ENCODE data around the gene CPE.
"Not testable (repeated sequence)": the region's sequence is repeated elsewhere in the genome, so short reads cannot be mapped to it uniquely, and the experiment has no call there.

The CPE gene

DNA sequence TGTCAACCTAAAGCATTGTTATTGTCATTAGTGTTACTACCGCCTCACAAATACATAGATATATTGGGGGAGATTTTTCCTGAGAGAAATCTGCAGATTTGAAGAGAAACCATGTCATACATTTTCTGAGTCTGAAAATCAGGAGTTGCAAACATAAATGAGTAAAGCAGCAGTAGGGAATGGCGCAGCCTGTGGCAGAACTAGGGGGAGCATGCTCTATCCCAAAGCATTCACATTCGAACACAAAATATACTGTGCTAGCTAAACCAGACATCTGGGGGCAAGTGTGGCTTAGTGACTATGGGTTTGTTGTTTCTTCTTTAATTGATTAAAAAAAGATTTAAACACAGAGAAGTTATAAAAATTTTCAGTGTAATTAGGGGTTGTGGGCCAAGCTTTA, 83.2 kb downstream of the CPE start:
- no peak for DNase-seq (ENCODE audit: low read depth)

DNA sequence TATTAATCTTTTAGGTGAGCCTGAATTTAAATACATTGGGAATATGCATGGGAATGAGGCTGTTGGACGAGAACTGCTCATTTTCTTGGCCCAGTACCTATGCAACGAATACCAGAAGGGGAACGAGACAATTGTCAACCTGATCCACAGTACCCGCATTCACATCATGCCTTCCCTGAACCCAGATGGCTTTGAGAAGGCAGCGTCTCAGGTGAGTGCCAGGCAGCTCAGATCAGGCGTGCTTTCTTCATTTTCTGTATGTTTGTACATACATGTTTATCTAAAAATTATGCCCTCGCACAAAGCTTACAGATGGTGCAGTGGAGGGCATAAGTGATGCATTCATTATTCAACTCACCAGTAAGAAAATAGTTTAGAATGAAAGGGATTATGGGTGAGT, 85.6 kb downstream of the CPE start:
- DNase-seq (ENCODE audit: low read depth) = no peak

DNA sequence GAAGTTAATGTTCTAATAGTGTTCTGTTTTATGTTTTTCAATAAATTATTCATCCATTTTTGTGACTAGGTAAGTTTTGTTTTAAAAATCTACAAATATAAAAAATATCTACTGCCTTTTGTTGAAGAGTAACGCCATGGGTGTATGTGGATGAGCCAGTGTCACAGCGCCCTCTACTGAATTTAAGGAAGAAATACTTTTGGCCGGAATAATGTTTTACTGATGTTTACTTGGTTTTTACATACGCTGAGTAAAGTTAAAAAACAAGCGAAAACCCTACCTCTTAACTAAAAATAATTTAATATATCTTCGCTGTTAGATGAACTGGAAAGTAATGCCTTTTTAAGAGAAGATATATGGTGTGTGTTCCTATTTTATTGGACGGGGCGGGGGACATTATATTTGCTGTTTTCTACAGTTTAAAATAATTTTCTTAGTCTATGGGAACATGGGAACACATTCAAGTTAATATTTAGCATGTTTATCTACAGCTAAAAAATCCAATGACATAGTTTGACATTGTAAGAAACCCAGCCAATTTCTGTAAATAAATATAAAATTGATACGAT, 86.1 kb downstream of the CPE start:
- no peak for DNase-seq (ENCODE audit: low read depth)

DNA sequence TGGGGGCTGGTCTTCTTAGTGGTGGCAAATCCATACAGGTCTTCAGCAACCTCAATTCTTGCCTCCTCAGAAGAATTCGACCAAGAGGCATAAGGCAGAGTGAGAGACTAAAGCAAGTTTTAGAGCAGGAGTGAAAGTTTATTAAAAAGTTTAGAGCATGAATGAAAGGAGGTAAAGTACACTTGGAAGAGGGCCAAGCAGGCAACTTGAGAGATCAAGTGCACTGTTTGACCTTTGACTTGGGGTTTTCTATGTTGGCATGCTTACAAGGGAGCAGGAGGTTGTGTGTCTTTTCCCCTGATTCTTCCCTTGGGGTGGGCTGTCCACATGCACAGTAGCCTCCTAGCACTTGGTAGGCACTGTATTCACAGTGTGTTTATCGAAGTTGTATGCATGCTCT, 91.2 kb downstream of the CPE start:
- DNase-seq (ENCODE audit: low read depth) = no peak

DNA sequence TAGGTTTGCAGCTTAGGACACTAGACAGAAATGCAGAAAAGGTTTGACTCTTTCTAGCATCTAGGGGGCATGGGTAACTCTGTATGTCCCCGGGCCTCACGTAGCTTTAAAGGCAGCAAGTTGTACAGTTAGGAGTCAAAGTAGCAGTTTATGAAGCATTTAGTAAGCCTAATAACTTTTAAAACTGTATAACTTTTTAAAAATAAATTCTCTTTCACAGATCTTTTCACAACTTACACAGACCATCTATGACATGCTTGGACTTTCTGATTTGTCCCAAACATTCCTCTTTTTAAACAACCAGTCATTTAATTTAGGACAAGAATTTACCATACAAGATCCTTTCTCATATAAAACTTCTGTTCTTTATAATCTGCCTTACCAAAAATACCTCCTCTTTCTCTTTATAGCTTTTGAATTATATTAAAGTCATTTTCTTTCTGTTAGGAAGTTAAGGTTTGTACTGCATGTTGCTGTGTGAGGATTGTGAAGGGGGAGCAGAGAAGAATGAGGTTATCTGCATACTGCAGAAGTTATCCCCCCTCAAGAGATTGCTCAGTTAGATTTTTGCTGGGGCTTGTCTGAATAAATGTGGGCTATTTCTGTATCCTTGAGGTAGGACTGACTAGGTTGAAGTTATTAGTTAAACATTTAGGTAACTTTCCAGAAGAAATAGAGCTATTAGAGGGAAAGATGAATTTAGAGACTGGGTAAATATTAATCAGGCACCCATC, 94.3 kb downstream of the CPE start:
- no peak for DNase-seq (ENCODE audit: low read depth)

DNA sequence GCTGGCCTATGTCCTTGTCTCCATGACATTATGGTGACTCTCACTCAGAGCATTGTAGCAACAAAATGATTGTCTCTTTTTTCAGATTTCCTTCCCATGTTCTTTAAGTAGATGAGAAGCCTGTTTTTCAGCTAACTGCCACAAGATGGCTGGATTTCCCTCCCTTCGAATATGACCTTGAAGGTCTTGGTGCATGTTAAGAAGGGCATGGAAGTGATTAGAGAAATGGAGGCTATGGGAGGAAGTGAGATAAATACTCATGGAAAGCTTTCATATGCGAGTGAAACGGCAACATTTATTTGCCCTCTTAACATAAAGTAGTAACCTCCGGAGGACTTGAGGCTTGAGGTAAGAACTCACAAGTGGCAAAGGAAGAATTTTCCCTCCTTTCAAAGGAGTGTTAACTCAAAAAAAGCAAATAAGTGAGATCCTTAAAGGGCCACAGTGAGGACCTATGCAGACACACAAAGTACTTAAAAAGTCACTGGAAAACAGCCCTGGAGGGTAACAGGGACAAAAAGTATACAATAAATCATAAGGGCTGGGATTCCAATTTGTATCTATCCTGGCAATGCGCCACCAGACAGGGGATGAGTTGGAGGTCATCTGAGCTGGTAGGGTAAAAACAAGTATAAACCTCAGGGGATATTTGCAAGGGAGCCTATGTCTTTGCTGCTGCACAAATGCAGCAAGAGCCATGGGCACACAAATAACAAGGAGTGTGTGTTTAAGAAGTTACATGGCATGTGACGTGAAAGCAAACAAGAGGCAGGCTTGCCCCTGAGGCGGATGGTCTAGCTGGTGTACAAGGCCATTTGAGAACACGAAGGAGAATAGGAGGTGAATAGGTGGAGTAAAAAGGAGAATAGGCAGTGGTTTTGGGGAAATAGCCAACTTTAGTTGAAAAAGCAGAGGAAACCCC, 96.2 kb downstream of the CPE start:
- no peak for DNase-seq (ENCODE audit: low read depth)

DNA sequence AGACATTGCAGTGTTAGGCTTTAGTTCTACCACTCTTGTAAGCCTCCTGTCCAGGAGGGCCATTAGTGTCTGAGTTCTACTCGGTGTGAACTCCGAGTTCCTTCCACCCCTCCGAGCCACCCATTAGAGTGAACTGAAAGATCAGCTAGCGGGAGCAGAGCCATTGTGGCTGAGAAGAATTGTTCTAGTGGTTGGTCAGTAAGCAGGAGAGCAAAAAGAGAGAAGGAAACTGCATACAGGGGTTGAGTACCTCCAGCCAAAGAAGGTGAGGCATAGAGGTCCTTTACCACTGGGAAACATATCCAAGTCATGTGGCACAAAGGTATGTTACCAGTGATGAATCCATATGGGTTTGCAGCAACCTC, 96.9 kb downstream of the CPE start:
- DNase-seq (ENCODE audit: low read depth) = no peak

DNA sequence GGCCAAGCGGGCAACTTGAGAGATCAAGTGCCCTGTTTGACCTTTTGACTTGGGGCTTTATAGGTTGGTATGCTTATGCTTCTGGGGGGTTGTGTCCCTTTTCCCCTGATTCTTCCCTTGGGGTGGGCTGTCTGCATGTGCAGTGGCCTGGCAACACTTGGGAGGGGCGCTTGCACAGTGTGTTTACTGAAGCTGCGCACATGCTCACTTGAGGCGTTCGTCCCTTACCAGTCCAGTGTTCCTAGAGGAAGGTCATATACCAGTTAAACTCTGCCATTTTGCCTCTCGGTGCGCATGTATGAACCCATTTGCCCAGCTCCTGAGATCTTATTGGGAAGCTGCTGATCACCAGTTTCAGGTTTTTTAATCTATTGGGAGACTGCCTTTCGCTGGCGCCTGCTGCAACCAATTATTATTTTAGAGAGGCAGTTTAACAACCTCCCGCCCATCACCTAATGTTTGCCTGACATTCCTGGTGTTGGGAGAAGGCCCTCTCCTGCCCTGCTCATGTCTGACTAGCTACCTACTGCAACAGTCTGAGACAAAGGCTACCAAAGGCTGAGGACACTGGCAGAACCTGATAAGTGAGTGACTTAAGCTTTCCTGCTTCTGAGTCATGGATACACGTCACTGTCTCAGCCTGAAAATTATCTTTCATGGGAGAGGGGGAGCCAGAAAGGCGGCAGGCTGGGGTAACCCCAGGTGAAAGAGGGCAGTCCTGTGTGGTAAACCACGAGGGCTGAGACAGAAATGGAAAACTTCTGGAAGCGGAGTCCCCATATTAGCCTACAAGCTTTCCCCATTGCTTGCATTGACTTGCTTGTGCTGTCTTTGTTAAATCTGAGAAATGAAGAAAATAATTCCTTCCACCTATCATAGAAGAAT, 97.6 kb downstream of the CPE start:
- no peak for DNase-seq (ENCODE audit: low read depth)

DNA sequence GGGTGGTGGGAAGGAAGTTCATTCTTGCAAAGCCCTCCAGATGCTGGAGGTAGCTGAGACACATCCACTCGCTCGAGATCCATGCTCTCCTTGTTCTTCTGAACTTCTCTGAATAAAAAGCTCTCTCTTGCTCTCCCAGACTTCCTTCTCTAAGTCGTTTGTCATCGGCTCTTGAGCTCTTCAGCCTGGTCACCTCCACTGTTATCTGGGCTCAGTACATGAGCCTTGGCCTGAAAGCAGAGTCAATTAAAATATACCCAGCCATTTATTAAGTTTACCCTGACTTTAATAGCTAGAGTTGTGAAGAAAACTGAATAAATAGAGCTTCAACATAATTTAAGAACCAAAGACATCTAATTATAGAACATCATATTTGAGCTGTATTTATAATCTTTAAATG, 99.0 kb downstream of the CPE start:
- DNase-seq (ENCODE audit: low read depth) = no peak

DNA sequence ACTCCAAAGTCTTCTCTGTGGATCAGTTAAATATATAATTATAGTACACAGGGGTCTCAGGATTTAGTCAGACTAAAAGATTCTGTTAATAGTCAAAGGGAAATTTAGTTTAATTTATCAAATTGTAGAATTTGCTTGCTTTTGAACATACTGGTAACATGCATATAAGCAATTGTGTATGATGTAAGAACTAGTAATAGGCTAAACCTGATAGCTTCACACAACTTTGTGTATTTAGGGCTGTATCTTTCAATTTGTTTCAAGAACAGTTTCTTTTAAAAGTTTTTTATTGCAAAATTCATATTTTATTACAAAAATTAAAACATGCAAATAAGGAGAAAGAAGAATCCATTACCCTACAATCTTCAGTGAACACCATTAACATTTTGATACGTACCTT, 99.5 kb downstream of the CPE start:
- no peak for DNase-seq (ENCODE audit: low read depth)

DNA sequence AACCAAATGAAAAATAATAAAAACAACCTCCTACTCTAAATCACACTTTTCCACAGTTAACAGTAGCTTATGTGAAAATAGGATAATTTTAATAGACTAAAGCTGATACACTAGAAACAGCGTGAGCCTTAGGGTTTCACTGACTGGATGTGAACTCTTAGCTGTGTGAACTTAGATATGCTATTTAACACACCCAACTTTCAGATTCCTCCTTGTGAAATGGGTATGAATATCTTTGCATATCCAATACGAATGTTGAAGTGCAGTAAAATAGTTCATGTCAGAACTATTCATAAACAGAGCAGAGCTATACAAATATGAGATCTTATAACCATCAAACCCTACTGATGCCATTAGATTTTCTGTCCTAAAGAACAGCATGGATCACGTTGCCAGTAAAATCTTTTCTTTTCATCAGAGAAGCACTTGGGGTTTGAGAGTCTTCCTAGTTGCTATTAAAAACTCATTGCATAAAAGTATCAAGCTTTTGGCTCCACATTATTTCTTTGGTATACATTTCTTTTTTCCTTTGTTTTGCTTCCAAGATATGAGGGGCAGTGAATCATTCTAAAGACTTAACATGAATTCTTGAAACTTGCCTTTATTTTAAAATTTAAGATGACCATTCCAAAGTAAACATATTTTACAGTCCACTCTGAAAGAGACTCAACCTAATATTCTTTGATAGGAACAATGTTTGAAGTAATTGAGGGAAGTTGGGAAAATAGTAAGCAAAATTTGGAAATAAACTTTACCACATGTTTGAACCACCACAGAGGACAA, 102.4 kb downstream of the CPE start:
- no peak for DNase-seq (ENCODE audit: low read depth)

DNA sequence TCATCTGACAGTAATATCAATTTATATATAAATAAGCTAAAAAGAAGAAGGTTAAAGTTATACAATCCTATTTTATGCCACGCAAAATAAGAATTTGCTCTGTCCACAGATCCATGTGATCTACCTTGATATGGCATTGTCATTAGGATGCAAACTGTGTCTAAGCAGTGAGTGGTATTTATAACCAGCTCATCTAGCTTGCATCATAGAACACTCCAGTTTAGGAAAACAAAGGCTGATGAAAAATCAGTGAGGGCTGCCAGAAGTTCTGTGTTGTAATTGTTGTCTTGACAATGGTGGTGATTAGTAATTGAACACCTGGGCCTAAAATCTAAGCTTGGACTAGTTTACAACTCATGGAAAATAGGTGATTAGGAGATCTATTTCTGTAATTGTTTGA, 111.0 kb downstream of the CPE start:
- no peak for DNase-seq (ENCODE audit: low read depth)

DNA sequence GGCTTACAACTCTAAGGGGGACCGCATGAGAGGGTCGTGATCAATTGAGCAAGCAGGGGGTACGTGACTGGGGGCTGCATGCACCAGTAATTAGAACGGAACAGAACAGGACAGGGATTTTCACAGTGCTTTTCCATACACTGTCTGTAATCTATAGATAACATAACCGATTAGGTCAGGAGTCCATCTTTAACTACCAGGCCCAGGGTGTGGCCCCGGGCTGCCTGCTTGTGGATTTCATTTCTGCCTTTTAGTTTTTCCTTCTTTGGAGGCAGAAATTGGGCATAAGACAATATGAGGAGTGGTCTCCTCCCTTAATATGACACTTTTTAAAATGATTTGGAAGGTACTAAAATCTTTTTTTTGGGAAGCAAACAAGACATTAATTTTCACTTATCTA, 113.8 kb downstream of the CPE start:
- DNase-seq (ENCODE audit: low read depth) = not testable (repeated sequence)

DNA sequence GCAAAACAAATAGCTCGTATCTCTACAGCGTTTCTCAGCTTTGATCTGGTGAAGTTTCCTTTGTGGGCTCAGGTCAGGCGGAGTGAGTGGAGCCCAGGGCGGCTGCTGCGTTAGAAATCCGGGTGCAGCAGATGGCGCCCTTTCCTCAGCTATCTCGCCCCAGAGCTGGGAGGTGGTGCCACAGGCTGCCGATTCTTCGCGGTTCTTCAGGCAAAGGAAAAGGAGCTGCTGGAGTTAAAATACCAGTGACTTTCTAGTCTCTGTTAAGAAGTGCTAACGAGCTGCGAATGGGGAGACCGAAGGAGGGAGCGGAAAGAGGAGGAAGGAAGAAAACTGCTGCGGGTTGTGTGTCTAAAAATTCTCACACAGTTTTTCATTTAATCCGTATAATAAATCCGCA, 114.6 kb downstream of the CPE start:
- DNase-seq (ENCODE audit: low read depth) = no peak

DNA sequence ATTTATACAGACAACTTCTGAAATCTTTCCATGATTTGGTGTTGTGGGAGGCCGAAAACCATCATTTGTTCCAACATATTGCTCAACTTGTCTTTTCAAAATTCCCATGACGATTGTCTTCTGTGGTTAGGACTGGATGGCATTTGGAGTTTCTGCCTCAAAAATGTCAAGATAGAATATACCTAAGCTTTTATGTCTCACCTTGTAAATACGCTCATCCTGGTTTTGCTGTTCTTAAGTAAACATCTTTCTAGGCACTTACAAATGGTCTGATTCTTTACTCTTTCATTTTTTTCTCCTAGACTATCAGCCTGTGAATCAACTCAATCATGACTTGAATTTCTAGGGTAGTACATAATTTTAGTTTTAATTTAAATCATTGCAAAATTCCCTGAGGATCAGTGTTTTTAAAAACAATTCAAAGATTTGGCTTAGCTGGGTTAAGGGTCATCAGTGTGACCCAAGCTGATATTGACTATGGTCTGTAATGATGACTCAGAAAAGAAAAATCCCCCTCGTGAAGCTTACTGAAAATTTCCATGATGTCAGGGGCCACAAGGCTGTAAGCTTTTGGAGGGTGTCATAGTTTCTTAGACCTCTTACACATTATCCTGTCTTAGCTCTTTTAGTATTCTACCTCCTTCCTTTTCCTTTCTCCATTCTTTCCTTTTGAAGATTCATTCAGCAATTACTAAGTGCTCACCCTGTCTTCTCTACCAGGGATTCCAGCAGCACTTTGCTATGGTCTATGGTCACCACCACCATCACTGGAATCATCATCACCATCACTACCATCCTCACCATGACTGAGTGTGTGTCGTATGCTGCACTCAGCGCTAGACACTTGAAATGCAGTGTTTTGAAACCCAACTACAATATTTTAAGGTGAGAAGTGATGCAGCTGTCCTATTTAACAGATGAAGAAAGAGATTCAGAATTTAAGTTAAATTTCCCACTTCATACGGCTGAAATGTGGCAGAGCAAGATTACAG, 124.4 kb downstream of the CPE start:
- no peak for DNase-seq (ENCODE audit: low read depth)

DNA sequence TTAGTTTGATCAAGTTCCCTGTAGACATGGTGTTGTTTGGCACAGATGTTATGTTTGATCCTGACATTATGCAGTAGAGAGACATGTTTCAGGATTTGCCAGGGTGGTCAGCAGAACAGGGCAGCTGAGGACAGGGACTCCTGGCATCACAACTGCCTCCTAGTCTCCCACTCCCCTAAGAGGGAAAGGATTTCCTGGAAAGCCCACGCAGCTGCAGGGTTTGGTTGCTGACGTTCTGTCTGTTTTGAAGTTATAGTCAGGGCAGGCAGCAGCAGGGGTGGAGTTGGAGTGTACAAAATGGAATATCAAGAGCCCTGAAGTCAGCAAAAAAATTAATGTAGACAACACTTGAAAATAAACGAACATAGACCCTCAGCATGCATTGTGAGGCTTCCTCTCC, 125.4 kb downstream of the CPE start:
- no peak for DNase-seq (ENCODE audit: low read depth)

DNA sequence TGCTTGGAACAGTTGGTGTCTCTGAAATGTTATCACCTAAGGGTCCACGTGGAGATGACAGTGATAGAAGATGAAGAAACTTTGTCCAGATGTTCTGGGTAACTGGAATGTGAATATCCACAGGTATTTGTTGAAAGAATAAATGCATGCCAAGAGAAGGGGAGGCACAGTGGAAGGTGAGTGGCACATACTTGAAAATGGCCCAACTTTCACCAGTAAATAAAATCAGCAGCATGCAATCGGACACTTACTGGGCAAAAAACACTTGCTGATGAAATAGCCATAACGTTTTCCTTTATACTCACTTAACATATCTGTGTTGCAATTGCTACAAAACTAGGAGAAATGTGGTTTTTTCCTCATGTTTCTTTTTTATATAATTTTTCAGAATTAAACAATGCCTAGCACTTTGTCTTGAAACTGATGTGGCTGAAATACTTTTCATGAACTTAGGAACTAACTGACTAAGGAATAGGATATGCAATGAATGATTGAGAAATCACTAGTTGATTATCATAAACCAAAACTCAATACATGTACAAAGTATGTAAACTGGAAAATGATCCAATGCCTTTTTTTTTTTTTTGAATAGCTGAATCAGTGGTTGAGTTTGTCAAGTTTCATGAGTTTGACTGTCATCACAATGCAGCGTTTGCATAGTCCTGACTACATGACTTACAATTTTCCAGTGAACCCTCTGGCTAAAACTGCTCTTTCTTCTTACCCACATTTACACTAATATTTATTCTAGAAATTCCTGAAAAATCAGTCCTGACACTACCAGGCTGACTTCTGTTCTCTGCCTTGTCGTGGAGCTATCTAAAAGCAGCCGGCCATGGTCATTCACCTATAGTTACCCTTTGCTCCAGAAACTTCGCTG, 127.4 kb downstream of the CPE start:
- DNase-seq (ENCODE audit: low read depth) = peak; percentile 22

DNA sequence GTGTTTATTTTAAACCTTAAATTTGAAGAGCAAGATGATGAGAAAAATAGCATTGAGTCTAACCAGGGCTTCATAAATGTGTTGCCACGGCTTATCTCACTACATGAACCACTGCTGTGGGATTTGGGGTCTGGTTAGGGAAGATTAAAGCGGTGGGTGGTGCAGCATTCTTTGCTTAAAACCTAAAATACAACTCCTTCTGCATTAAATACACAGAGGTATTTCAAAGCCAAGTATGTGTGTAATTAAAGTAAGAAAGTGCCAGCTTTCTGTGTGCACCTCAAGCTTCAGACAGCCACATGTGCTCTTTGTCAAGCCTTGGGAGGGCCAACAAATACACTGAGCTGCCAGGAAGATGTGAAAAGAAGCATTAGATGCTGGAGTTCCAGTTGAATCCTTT, 128.0 kb downstream of the CPE start:
- no peak for DNase-seq (ENCODE audit: low read depth)

DNA sequence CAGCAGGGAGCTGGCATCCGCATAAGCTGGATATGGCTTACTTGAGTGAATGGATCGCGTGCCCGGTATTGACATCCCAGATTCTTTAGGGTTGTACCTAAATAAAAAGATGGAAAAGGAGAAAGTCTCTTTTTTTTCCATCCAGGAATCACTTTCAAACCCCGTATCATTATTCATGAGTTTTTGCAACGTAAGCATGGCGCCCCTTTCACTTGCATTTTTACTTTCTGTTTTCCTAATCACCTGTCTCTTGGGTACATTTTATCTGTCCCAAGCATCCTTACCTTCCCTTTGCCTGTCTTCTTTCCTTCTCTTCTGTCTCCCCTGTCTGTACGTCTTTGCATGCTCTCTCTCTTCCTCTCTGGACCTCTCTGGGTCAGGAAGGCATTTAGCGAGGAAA, 128.6 kb downstream of the CPE start:
- DNase-seq (ENCODE audit: low read depth) = no peak
